ENCODE data around the gene SMCHD1.

SMCHD1 gene

DNA sequence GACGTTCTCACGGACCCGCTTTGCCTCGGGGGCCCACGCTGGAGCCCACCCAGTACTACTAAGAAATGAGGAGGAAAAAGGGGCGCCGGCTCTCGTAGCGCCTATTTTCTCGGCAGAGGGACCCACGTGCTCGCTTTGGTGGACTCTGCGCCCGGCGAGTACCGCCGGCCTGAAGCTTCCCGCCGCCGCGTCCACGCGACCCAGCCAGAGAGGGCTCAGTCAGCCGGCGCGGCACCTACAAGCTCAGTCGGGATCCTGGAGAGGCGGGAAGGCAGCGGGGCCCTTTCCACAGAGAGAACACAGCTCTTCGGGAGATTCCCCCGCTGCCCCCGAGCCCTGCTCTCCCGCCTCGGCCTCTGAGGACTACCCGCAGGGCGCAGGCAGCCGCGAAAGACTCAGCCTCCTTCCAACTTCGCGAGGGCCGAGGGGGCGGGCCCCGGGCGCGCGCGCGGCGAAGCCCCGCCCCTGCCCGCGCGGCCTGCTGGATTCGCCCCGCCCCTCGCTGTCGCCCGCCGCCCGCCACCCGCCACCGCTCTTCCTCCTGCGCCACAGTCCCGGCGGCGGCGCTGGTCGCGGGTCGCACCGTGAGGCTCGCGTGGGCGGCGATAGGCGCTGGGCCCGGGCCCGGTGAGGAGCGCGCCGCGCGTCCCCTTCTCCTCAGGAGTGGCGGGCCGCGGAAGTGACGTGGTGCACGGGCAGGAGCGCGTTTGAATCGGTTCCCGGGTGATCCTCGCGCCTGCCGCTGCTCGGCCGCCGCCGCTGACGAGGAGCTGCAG lies at the start of gene SMCHD1:
SMCHD1 (plus strand) TSS at position 549 of the 776 bp plus-strand sequence. CDS start 350 bp downstream, outside the sequence.
- DNase-seq (ENCODE audit: low read depth), result peak; percentile 79

DNA sequence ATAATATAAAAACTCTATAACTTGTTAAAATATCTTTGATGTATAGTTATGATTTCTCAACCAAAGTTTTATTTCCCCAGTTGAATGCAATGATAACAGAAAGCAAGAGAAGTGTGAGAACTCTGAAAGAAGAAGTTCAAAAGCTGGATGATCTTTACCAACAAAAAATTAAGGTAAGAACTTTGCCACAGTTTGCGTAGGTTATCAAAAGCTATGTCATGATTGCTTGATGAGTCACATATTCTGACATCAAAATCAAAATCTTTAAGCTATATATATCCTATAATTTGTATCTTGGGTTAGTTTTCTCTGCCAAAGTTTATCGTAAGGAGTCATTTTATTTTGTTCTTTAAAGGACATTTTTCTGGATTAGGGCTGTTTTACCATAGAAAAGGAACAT lies 49.2 kb upstream of the SMCHD1 start:
- no peak for DNase-seq (ENCODE audit: low read depth)

GRCh38 chr18:2609604-2610003 lies 45.9 kb upstream of the SMCHD1 start:
- DNase-seq (ENCODE audit: low read depth), result no peak

DNA sequence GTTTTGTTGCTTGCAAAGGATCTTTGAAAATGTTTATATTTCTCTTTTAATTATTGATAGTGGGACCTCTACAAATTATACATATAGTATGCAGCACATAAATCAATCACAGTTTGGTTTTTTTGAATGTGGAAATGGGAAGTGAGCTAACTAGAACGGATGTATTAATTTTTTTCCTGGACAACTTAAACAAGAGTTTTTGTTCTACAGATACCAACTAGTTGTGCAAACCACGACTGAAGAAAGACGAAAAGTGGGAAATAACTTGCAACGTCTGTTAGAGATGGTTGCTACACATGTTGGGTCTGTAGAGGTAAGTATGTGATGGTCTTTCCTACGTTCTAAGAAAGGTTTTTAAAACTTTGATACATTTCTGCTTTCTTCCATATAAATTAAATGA lies 45.0 kb upstream of the SMCHD1 start:
- no peak for DNase-seq (ENCODE audit: low read depth)

DNA sequence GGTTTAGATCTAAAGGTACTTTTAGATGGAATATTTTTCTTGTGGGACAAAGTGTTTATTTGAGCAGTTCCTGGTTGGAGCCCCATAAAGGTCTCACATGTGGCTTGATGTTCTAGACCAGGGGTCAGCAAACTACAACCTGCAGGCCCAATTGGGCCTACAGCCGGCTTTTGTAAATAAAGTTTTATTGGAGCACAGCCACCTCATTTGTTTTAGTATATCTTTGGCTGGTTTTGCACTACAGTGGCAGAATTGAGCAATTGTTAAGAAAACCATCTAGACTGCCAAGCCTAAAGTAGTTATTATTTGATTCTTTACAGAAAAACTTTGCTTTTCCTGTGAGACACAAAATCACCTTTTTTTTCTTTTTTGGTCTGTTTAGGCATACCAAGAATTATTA lies 42.5 kb upstream of the SMCHD1 start:
- DNase-seq (ENCODE audit: low read depth), result peak; percentile 47

DNA sequence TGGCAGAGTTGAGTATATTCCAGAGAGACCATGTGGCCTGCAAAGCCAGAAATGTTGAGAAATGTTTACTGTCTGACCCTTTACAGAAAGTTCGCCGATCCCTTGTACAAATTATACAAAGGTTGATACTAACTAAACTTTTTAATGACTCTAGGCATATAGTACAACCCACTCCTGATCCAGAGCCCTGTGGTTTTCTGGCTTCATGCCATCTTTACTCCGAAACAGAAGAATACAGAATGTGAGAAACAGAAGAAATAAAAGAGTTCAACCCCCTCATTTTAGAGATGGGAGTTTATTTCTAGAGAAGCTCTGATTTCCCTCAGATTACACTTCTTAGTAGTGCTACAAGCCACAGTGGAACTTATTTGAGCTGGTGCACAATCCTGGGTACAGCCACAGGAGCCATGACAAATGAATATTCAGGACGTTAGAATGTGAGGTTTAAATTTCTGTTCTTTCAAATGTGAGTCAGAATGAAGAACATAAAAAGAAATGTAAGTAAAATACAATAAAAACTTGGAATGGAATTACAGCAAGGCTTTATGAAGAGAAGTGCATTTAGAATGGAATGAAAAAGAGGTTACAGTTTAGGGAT lies 38.0 kb upstream of the SMCHD1 start:
- DNase-seq (ENCODE audit: low read depth), result no peak

GRCh38 chr18:2618009-2618408 lies 37.5 kb upstream of the SMCHD1 start:
- DNase-seq (ENCODE audit: low read depth), result no peak

DNA sequence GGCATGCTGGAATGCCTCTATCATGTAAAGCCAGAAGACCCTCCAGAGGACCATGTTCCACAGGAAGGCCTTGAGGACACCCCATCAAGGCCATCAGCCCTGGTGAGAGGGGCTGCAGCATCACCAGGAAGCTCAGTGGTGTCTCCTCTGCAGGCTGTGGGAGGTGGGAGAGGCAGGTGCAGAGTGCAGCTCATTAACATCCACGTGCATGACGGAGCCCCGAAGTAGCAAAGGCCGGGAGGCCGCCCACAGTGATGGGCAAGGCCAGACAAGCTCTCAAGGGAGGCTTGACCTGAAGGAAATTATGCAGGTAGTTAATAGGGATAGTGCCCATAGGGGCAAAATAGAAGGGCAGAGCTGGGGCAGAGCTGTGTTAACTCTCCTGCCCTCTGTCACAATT lies 30.3 kb upstream of the SMCHD1 start:
- no peak for DNase-seq (ENCODE audit: low read depth)

- peak; percentile 5 for DNase-seq (ENCODE audit: low read depth)
These were observed 27.7 kb upstream of the SMCHD1 start for GRCh38 chr18:2627821-2628276.

GRCh38 chr18:2629003-2629402 lies 26.5 kb upstream of the SMCHD1 start:
- no peak for DNase-seq (ENCODE audit: low read depth)

DNA sequence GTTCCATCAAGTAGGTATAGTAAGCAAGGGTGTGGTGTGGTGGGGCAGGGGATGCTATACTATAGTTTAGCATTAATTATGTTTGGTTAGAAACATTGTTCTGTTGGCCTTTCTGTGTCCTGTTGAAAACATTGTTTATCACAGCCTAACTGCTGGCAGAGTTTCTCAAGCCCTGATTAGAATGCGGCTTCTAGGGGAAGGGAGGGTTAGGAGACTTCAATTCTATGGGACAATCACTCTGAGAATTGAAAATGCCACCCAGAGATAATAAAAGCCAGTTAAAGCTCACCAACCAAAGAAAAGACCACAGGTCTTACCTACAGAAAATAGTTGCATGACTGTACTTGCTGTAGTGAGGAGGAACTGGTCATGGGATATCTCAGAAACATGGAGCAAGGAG lies 19.9 kb upstream of the SMCHD1 start:
- DNase-seq (ENCODE audit: low read depth), result no peak

GRCh38 chr18:2636126-2636631 lies 19.3 kb upstream of the SMCHD1 start:
- DNase-seq (ENCODE audit: low read depth), result no peak

- peak; percentile 25 for DNase-seq (ENCODE audit: low read depth)
These were observed 13.9 kb upstream of the SMCHD1 start for GRCh38 chr18:2641638-2642037.

- DNase-seq (ENCODE audit: low read depth), result no peak
These were observed 12.8 kb upstream of the SMCHD1 start for GRCh38 chr18:2642771-2643170.

- DNase-seq (ENCODE audit: low read depth), result no peak
These were observed 11.0 kb upstream of the SMCHD1 start for GRCh38 chr18:2644535-2644934.

DNA sequence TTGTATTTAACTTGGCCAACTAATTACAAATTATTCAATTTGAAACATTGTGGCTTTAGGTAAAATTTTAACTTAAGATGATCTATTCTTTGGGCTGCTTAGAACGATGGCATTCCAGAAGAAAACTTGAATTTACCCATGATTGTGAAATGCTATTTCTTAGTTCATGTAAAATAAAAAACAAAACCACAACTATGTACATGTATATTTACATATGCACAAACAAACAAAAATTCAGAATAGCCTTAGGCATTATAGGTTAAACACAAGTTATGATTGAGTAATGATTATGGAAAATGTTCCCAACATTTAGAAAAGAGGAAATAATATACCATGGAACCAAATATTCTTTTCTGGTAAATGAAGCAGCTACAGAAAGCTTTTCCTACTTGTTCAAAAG lies 3.5 kb upstream of the SMCHD1 start:
- DNase-seq (ENCODE audit: low read depth), result peak; percentile 72

GRCh38 chr18:2653467-2653866 lies 2.1 kb upstream of the SMCHD1 start:
- DNase-seq (ENCODE audit: low read depth), result no peak

- no peak for DNase-seq (ENCODE audit: low read depth)
These were observed 1.2 kb upstream of the SMCHD1 start for GRCh38 chr18:2654169-2654927.

DNA sequence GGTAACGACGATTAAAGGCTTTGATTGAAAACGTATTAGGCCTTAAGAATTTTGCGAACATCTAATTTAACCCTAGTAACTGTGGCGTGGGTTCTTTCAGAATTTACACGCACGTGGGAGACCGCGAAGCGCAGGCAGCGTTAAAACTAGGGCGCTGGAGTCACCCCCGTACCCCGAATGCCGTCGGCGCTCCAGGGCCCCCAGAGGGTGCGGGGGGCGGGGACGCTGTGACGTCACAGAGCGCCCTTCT lies 673 bp upstream of the SMCHD1 start:
- DNase-seq (ENCODE audit: low read depth), result no peak

- DNase-seq (ENCODE audit: low read depth), result no peak
These were observed 369 bp downstream of the SMCHD1 start for GRCh38 chr18:2655954-2656236.

GRCh38 chr18:2656237-2656980 lies 883 bp downstream of the SMCHD1 start:
- DNase-seq (ENCODE audit: low read depth), result peak; percentile 30

DNA sequence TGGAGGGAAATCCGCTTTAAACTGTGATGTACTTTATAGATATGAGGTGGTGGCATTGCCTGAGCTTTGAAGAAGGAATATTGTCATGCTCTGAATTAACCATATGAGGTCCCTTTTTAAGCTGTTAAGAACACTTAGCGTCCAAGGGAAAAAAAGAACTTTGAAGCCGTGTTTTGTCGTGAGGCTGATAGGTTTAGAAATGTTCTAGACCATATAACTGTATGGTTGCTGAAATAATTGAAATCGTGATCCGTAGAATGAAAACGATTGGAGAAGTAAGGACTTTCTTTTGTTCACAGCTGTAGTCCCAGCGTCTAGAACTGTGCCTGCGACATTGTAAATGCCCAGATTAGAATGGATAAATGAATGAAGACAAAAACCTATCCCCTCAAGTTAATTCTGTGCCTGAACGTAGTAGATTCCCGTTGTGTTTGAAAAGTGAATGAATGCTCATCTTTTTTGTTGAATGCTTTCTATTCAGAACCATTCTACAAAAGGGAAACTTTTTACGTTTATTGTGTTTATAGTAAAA lies 1.5 kb downstream of the SMCHD1 start:
- DNase-seq (ENCODE audit: low read depth), result no peak
